ENCODE results near the gene STK32B.

DNA sequence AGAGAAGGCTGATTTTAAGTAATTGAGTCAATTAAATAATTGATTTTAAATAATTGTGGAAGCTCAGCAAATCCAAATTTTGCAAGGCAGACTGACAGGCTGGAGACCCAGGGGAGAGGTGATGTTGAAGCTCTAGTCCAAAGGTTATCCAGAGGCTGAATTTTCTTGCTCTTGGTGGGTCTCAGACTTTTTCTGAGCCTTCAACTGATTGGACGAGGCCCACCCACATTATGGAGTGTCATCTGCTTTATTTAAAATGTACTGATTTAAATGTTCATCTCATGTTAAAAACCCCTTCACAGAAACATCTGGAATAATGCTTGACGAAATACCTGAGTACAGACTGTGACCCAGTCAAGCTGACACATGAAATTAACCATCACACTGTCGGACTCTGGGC lies 20.4 kb upstream of the STK32B start:
- no peak for TF ChIP-seq CTCF (IDR thresholded peaks at IDR 0.05)
- TF ChIP-seq POLR2A (IDR thresholded peaks at IDR 0.05), result no peak
